ENCODE measurements around the gene CGREF1.
A peak's percentile ranks its signal among the peaks of the same experiment; 100 is the strongest.

DNA sequence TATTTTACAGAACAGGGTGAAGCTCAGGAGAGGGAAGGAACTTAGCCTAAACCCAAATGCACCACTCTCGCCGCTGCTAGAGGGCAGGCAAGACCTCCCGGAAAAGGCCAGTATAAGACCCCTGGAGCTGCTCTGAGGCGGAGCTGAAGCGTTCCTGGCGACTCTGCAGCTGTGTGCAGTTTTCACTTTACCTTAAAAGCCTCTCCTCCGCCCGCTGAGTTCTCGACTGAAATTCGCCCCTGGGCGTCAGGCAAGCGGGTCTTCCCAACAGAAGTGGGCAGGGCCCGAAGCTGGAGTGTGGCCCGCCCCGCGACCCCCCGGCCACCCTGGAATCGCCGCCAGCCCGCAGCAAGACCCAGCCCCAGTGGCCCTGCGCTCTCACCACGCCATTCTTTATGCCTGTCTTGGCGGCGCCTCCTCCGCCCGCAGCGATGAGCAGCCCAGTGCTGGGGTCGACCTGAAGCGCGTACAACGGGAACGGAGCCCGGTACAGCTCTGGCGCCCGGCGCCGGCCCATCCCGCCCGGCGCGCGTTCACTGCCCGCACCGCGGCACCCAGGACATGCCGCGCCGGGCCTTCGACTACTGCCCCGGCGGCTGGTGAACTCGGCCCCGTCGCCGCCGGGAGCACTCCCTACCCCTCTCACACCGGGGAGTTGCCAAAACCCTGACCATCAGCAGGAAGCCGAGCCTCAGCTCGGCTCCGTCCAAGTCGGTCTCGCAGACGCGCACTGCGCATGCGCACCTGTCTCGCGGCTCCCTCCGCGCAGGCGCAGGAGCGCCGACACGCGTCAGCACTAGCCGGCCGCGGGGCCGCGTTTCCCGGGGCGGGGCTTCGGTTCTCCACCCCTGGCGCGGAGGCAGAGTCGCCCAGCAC is 15.2 kb upstream of the CGREF1 start, which contains the start of gene PREB:
- TF ChIP-seq, protein P1, sequence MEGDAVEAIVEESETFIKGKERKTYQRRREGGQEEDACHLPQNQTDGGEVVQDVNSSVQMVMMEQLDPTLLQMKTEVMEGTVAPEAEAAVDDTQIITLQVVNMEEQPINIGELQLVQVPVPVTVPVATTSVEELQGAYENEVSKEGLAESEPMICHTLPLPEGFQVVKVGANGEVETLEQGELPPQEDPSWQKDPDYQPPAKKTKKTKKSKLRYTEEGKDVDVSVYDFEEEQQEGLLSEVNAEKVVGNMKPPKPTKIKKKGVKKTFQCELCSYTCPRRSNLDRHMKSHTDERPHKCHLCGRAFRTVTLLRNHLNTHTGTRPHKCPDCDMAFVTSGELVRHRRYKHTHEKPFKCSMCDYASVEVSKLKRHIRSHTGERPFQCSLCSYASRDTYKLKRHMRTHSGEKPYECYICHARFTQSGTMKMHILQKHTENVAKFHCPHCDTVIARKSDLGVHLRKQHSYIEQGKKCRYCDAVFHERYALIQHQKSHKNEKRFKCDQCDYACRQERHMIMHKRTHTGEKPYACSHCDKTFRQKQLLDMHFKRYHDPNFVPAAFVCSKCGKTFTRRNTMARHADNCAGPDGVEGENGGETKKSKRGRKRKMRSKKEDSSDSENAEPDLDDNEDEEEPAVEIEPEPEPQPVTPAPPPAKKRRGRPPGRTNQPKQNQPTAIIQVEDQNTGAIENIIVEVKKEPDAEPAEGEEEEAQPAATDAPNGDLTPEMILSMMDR (conservative IDR thresholded peaks at IDR 0.05; ENCODE audit: low read length), result peak; percentile 79
- no peak for TF ChIP-seq EZH2phosphoT487 (IDR thresholded peaks at IDR 0.05; ENCODE audit: borderline replicate concordance, low read depth, low read length)
